Stimulated activated CD4-positive, alpha-beta T cell treated with anti-CD3 and anti-CD28 coated beads, Interleukin-15, amount 100 ng/mL, for 48 hours (primary cell): ENCODE results near the gene PPP1R7.

Source experiments
- DNase-seq, 2 donors: peaks; one replicate each; pipeline ENCODE4 v3.0.0-alpha.2; 2020; ENCODE audit warnings: low read depth in 2 of 2

Gene PPP1R7

GRCh38 chr2:241120440-241120839, 29.8 kb upstream of the PPP1R7 start:
- DNase-seq: no peak

DNA sequence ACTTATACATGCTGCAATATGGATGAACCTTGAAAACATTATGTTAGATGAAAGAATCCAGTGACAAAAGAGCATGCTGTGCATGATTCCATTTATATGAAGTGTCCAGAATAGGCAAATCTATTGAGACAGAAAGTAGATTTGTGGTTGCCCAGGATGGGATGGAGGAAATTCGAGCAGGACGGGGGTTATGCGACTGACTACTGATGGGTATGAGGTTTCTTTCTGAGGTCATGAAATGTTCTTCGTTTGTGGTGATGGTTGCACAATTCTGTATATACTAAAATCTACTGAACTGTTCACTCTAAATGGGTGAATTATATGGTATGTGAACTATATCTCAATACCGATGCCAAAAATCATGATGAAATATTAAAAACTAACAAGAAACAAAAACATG, 29.3 kb upstream of the PPP1R7 start:
- DNase-seq: no peak

- no peak for DNase-seq
These were observed 27.8 kb upstream of the PPP1R7 start for GRCh38 chr2:241122376-241123002.

GRCh38 chr2:241123816-241124536, 26.3 kb upstream of the PPP1R7 start:
- DNase-seq: no peak

DNA sequence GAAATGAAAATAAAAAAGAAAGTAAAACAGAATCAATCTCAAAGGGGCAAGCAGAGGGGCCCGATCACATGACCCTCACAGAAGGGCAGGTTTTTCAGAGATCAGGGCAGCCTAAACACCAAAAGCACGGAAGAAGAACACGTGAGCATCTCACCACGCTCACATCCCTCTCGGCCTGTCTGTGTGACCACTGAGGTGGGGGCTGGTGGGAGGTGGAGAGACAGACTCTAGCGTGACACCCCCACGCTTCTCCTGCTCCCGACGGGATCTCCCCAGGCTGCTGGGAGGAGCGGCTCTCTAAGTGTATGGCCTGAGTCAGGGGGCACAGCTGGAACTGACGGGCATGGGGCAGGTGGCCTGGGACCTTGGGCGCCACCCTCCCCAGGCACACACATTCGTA, 24.6 kb upstream of the PPP1R7 start:
- DNase-seq: no peak

GRCh38 chr2:241126201-241126611, 24.1 kb upstream of the PPP1R7 start:
- no peak for DNase-seq

DNA sequence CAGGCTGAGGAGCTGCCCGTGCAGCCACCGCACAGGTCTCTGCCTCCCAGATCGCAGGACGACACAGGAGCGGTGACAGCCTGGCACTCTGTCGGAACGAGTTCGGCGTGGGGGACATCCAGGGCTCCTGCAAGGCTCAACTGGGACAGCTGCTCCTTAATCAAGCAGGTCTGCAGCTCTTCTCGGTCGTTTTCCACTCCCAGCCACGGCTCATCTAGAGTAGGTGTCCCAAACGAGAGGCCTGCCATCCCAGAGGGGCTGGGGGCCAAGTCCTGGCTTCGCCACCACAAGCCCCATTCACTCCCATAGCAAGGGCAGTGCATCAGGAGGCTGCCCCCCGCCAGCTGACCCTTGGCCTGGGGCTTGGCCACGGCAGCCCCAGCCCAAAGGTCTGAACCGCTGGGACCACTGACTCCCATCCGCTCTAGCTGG, 23.5 kb upstream of the PPP1R7 start:
- DNase-seq: no peak

- no peak for DNase-seq
These were observed 22.0 kb upstream of the PPP1R7 start for GRCh38 chr2:241128266-241128665.

GRCh38 chr2:241129086-241129871, 21.0 kb upstream of the PPP1R7 start:
- DNase-seq: no peak

GRCh38 chr2:241130316-241130715, 20.0 kb upstream of the PPP1R7 start:
- DNase-seq: no peak

- DNase-seq: no peak
These were observed 18.7 kb upstream of the PPP1R7 start for GRCh38 chr2:241131531-241131930.

DNA sequence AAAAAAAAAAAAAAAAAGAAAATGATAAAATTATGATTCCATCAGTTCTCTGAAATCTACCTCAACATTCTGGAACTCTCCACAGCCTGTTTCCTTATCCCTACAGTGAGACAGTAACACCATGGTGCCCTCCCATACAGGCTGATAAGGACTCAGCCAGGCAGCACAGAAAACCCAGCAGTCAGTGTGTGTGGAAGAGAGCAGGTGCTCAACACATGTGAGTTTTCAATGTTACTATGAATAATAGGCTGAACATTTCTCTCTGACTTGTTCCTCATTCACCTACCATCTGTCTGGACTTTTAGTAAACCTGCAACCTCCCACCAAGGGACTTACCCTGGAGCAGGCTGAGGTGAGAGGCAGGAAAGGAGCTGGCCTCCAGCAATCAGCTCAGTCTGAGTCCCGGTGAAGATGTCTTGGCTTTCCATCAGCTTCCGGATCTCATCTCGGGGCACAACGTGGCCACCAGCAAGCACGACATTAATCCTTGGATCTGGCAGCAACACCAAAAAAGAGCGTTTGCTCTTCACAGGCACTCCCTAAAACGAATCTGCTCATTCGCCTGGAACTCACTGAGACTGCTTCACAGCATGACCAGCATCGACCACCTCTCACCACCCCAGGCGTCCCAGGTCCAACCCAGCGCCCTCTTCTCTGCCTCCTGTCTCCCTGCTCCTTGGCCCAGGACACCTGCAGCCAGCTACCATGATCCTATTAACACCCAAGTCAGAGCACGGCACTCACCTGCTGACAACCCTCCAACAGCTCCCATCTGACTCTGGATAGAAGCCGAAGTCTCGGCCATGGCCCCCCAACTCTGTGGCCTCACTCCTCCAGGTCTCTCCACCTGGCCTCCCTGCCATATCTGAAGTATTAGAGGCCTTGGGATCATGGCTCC, 17.5 kb upstream of the PPP1R7 start:
- no peak for DNase-seq

- DNase-seq: no peak
These were observed 16.8 kb upstream of the PPP1R7 start for GRCh38 chr2:241133436-241133820.

DNA sequence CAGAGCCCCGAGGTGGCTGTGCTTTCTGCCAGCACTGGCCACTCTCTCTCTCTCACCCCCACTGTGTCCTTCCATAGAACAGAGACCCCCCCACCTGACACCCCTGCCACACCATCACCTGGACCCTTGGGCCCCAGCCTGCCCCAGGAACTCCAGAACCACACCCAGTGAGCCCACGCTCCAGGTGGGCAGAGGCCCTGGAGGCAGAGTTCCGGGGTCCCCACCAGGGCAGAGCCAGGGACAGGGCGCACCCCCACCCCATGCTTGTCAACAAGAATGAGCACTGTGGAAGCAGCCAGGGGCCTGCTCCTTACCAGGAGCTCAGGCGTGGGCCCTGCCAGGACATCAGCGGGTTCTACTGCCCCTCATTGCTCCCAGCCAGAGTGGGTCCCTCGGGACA, 15.6 kb upstream of the PPP1R7 start:
- DNase-seq: no peak

GRCh38 chr2:241135737-241136136, 14.5 kb upstream of the PPP1R7 start:
- DNase-seq: no peak

- no peak for DNase-seq
These were observed 14.1 kb upstream of the PPP1R7 start for GRCh38 chr2:241136191-241136590.

DNA sequence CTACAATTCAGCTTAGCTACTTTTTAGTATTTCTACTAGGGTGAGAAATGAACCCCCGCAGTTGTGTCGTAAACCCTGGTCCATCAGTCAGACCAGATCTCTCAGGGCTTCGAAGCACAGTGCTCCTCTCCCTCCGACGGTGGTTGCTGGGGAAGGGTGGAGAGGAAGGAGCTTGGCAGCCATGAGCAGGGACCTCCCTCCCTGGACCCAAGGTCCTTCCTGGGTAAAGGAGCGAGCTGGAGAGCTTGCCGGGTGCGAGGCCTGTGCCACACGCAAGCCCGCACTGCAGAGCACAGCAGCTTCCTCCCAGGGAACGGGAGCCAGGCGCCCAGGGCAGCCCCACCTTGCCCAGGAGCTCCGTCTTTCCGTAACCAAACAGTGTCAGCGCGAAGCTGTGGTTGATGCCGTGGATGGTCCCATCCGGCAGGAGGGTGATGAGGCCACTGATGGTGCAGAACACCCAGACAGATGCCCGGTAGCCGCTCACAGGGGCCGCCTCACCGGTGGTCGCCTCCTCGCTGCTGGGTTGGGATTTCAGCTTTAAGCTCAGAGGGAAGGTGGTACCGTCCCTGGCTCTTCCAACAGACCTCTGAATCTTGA, 13.5 kb upstream of the PPP1R7 start:
- no peak for DNase-seq

GRCh38 chr2:241137276-241138190, 12.7 kb upstream of the PPP1R7 start:
- DNase-seq: no peak

DNA sequence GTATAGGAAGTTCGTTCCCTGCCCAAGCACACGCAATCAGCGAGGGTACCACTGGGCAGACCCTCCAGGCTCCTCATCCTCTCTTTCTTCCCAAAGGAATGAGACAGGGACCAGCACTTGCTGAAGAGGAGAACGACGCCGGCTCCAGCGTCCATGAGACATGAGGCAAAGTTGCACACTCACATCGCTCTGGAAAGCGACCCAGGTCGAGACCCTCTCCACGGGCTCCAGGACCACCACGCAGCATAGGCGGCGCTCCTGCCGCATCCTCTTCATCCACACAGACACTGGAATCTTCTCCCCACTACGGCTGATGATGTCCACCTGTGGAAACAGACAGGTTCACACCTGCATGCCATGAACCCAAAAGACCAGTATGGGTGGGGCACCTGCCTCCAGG, 11.8 kb upstream of the PPP1R7 start:
- DNase-seq: no peak
